HG02885 (cell line): Measurements from ENCODE around the gene TREML2.
"Not testable (repeated sequence)": the region's sequence is repeated elsewhere in the genome, so short reads cannot be mapped to it uniquely, and the experiment has no call there.

ENCODE experiments used
- ATAC-seq: cut with Tn5 transposase; IDR thresholded peaks from one replicate; pipeline ENCODE4 v1.9.1; 2021; ENCODE audit warnings: mild to moderate bottlenecking; ENCODE audit not compliant: unreplicated experiment, poor library complexity

Gene TREML2

GRCh38 chr6:41200901-41201763 lies at the start of gene TREML2:
Gene TREML2, minus strand, starts transcription at chr6:41201149. Its CDS starts 141 bp downstream, at chr6:41201008.
- ATAC-seq, result no peak

GRCh38 chr6:41247882-41248705 lies 47.1 kb upstream of the TREML2 start:
- ATAC-seq, result no peak

DNA sequence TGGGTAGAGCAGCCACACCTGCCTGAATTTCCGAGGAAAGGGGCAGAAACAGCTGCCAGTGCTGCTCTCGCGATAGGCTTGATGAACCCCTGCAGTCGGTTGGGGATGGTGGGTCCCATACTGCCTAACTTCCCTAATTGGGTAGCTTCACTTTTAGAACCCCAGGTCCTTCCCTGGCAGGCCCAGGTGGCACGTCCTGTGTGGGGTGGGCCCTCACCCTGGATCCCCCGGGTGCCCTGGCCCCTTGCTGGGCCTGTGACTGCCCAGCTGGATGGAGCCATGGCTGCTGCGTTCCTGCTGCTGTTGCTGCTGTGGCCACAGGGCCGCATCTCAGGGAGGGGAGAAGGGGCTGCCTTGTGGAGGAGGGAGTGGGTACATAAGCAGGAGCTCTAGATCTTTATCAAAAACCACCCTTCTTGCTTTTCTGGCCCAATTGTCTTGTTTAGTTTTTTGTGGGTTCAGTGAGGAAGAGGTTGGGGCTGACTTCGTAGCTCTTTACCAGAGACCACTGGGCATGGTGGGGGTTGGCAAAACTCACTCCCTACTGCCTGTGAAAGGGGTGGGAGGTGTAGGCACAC lies 46.4 kb upstream of the TREML2 start:
- no peak for ATAC-seq

DNA sequence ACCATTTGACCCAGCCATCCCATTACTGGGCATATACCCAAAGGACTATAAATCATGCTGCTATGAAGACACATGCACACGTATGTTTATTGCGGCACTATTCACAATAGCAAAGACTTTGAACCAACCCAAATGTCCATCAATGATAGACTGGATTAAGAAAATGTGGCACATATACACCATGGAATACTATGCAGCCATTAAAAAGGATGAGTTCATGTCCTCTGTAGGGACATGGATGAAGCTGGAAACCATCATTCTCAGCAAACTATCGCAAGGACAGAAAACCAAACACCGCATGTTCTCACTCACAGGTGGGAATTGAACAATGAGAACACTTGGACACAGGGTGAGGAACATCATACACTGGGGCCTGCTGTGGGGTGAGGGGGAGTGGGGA lies 45.6 kb upstream of the TREML2 start:
- ATAC-seq, result not testable (repeated sequence)

DNA sequence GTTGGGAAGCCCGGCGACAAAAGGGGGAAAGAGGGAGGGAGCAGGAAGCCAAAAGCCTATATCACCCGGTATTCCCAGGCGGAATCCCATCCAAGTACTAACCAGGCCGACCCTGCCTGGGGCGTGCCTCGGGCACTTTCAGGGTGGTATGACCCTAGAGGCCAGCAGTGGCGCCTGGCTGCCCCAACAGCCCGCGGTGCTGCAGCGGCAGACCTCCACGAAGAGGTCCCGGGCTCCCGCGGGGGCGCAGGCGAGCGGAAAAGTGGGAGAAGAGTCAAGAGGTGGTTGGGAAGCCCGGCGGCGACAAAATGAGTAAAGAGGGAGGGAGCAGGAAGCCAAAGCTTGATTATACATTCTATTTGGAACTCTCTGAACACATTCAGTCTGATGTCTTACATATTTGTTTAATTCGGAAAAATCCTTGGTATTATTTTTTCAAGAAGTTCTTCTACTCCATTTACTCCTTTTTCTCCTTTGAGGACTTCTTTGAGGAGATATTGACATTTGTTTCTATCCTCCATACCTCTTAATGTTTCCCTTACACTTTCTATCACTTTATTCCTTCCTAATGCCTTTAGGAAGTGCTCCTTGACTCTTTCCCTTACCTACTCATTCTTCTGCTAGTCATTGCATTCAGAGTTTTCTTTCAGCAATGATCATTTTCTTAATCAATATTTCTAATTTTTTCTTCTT lies 38.7 kb upstream of the TREML2 start:
- ATAC-seq, result no peak

GRCh38 chr6:41237128-41237527 lies 36.2 kb upstream of the TREML2 start:
- no peak for ATAC-seq

- no peak for ATAC-seq
Observed at GRCh38 chr6:41236276-41236675, 35.3 kb upstream of the TREML2 start.

GRCh38 chr6:41232667-41233066 lies 31.7 kb upstream of the TREML2 start:
- no peak for ATAC-seq

DNA sequence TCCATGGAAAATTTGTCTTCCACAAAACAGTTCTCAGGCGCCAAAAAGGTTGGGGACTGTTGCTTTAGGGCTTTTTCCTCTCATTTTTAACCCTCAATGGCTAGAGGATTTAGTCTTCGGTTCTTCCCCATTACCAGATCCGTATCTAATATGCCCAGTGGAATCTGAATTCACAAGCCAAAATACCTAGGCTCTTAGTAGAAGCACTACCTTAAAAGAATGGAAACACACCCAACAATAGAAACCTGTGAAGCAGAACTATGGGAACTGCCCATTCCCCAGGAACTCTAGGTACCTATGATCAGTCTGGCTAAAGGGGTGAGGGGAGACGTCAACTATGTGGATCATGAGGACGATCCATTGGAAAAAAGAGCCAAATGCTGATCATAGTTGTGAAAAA lies 30.3 kb upstream of the TREML2 start:
- ATAC-seq, result no peak

- no peak for ATAC-seq
Observed at GRCh38 chr6:41229721-41230120, 28.8 kb upstream of the TREML2 start.

DNA sequence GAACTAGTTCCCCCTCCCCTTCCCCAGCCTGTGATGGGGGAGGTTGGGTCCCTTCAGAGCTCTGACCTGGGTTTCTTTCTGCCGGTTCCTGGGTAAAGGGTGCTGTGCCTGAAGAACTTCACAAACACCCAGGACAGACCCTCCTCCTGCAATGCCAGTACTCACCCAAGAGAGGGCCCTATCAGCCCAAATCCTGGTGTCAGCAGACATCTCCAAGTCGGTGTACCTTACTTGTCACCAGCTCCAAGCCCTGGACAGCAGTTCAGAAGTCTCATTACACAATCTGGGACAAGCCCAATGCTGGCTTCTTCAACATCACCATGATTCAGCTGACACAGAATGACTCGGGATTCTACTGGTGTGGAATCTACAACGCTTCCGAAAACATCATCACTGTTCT lies 27.7 kb upstream of the TREML2 start:
- ATAC-seq, result no peak

GRCh38 chr6:41228096-41228495 lies 27.1 kb upstream of the TREML2 start, which contains the start of gene TREML4:
Gene TREML4, plus strand, starts transcription at chr6:41228349. Its CDS starts 79 bp downstream, at chr6:41228428.
- no peak for ATAC-seq

GRCh38 chr6:41226752-41227151 lies 25.8 kb upstream of the TREML2 start:
- no peak for ATAC-seq

DNA sequence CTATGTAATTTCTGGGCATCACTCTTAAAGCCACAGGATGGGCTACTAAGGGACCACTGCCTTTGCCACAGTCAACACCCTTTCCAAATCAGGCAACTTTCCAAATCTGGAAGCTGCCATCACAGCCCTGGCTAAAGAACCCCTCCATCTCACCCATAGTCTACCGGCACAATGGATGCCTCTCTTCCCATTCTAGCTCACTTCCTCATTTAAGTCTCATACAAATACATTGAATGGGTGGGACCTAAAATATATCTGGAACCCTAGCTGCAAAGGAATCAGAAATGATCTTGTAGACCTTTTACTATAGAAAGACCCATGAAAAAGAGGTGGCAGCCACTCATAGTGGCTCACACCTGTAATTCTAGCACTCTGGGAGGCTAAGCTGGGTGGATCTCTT lies 23.9 kb upstream of the TREML2 start:
- no peak for ATAC-seq

DNA sequence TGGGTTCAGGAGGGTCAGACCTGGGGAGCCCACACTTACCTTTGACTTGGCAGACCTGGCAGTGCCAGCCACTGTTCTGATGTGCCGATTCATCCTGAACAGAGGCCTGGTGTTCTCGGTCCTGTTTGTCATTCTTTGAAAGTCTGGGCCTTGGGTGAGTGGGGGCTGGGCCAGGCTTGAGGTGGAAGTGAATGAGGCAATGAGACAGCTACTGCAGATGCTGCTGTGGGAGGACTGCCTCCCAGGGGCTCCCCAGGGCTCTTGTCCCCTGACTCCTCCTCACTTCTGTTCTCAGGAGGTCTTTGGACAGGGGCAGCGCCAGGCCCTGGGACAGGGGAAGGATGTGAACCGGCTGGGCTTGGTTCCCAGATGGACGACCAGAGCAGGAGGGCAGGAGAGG lies 21.6 kb upstream of the TREML2 start:
- no peak for ATAC-seq

- ATAC-seq, result no peak
Observed at GRCh38 chr6:41222045-41222444, 21.1 kb upstream of the TREML2 start.

DNA sequence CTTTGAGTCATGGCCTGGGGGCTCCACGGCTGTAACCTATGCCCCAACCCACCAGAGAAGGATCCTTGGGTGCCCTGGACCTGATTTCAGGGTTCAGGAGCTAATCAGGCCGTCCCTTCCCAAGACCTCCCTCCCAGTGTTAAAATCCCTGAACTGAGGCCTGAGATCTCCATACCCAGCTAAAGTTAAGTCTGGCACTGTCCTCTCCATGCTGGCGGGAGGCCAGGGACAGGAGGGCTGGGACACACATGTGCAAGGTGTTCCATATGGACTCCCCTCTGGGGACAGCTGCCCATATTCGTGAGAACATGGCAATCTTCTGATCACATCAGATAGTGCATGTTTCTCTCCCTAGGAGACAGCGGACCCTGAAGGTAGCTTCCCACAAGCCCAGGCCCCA lies 15.7 kb upstream of the TREML2 start:
- no peak for ATAC-seq

- ATAC-seq, result no peak
Observed at GRCh38 chr6:41215777-41216176, 14.8 kb upstream of the TREML2 start.

DNA sequence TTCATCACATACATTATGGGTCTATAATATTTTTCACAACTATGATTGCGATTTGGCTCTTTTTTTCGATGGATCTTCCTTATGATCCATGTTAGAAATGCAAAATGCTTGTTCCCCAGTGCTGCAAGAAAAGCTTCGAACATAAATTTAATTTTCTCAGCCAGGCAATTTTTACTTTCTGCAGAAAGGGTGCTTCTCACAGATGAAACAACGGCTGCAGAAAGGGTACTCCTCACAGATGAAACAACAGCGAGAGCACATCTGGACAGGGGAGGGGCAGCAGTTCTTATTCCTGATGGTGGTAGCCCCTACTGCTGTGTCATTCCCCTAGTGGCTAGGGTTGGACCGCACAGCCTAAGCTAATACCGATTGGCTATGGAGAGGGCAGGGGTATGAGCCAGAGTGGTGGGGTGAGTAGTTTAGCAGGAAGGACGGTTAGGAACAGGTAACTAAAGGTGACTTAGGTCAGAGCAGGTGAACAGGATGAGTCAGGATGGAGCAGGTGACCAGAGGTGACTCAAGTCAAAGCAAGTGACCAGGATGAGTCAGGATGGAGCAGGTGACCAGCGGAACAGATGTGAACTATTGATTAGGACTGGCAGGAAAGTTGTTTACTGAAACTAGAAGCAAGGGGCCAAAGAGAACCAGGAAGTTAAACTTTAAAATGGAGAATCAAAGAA lies 13.8 kb upstream of the TREML2 start:
- ATAC-seq, result no peak
